Ovary (tissue), 9 donors: ENCODE measurements around the gene FAM9C. TPM values are rescaled to one million over a fixed set of nuclear protein-coding genes. Genes with fewer than 3 reads are reported as not detected.
"Not testable (repeated sequence)": the region's sequence is repeated elsewhere in the genome, so short reads cannot be mapped to it uniquely, and the experiment has no call there.

Experiments used
- DNase-seq, 5 donors: peaks; one replicate each; pipeline ENCODE4 v3.0.0-alpha.2; 2019 to 2020
- H3K27ac ChIP-seq, 2 donors: fragments of 200-600 bp; one replicate each; pipeline versions ENCODE4 v1.5.1 to v1.8.0; 2019 to 2022
- H3K27me3 ChIP-seq: fragments of 200-600 bp; one replicate; pipeline ENCODE4 v1.8.0; 2022
- H3K36me3 ChIP-seq: fragments of 200-600 bp; sonication (generic); one replicate; pipeline ENCODE4 v1.5.1; 2019
- H3K4me1 ChIP-seq: one replicate; pipeline ENCODE4 v1.8.1; 2013; ENCODE audit warnings: mild to moderate bottlenecking, moderate library complexity; ENCODE audit not compliant: insufficient read depth
- H3K4me3 ChIP-seq: fragments of 200-600 bp; sonication (generic); one replicate; pipeline ENCODE4 v1.5.1; 2017
- H3K9me3 ChIP-seq, 2 donors: fragments of 200-600 bp in 1 of 2; sonication (generic) in 1 of 2; one replicate each; pipeline versions ENCODE4 v1.5.1 to v1.8.1; 2013 to 2019; ENCODE audit warnings: mild to moderate bottlenecking in 1 of 2, moderate library complexity in 1 of 2
- CTCF ChIP-seq, 3 donors: fragments of 450-650 bp in 2 of 3; fragments of 200-600 bp in 1 of 3; IDR thresholded peaks; one replicate each; pipeline versions ENCODE4 v1.5.1 to v1.8.0; 2016 to 2022; ENCODE audit warnings: antibody characterized with exemption in 3 of 3, mild to moderate bottlenecking in 1 of 3
- EP300 ChIP-seq: sonication (generic); formaldehyde crosslinking; IDR thresholded peaks from one replicate; pipeline ENCODE4 v1.6.1; 2017; ENCODE audit warnings: antibody characterized with exemption
- POLR2A ChIP-seq: fragments of 450-650 bp; IDR thresholded peaks from one replicate; pipeline ENCODE4 v1.6.1; 2017; ENCODE audit warnings: antibody characterized with exemption, mild to moderate bottlenecking, moderate library complexity
- WGBS, 3 donors: extraction: QIAGEN DNeasy Blood & Tissue Kit in 1 of 3; methylation state at CpG; one replicate each; pipeline versions ENCODE4 v1.1.5 to v1.1.7; 2013 to 2017; 5-methylcytosine and 5-hydroxymethylcytosine counted together
- intact Hi-C, 4 donors: fragments of 100-400 bp; cut with DNase I; formaldehyde crosslinking; loops; one replicate each; pipeline versions ENCODE4 v1.11.0 to v1.15.1; 2022 to 2023
- polyA plus RNA-seq, 2 donors: library from polyadenylated mRNA; stranded (reverse); fragments of 200-250 nt in 1 of 2; fragments of 350-450 nt in 1 of 2; fragmentation: Illumina TruSeq in 1 of 2; extraction: RNeasy Lipid Tissue Mini Kit (QIAGEN cat#74804) in 1 of 2; gene quantifications; one replicate each; pipeline ENCODE4 v1.2.3, GENCODE V29; 2013 to 2014
- total RNA-seq, 7 donors: library from RNA; depleted of rRNA in 2 of 7; stranded (reverse); fragments of >200 nt in 2 of 7; fragmentation: NEBNext Ultra II Directional in 3 of 7; extraction: Animal tissue kit (Norgen Biotek cat#: 25700) in 3 of 7; gene quantifications; one replicate each; pipeline versions ENCODE4 v1.1.0 to v1.2.4, GENCODE V29; 2016 to 2023
- donor health status: DM: no; HTN: no; CAD: no; lungs with moderate emphysema.
- donor health status: DM: no; HTN: no; CAD: no.
- donor health status: Bipolar disorder and iron deficiency.
- donor health status: DM: yes; HTN: yes; CAD: no.
- donor health status: DM: no; HTN: no; CAD: no.
- donor health status: DM: yes; HTN: yes; CAD: no.

FAM9C gene
- total and polyA plus RNA-seq, 9 donors, result 0.10 to 1.6 (median 0.87) TPM; not detected in 4

- Histone ChIP-seq H3K27ac (no peak overlapping the region), H3K27me3 (no peaks in the 10 kb centered on the region), H3K36me3 (no peaks in the 10 kb centered on the region), H3K9me3 (no peaks in the 10 kb centered on the region), H3K4me1 (peaks cover 2% of the 10 kb centered on the region), H3K4me3 (no peak overlapping the region)
- no peak for DNase-seq
- TF ChIP-seq EP300 (no peak), CTCF (IDR thresholded peaks at IDR 0.05) (no peak), POLR2A (no peak)
- intact Hi-C loops, result no loop called here
- 65 to 77% (median 66%) methylated on average over 2 of the region's 2 CpGs for WGBS, 3 donors
These were observed 41.7 kb upstream of the FAM9C start for GRCh38 chrX:13086076-13086475.

DNA sequence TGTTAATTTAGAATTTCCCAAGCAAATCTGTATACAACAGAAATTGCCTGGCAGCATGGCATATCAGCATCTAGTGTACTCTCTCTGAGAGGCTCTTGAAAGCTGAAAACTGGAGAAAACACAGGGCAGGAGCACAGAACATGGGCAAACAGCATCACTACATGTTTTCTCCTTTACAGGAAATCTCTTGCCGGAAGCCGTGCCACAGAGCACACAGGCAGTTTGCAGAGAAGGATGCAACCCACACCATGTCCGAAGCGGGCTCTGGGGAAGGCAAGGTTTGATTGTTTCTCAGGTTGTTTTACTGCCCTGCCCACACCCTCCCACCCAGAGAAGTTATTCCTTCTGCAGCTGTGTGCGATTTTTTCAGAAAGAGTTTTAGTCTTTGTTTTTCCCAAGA, 41.1 kb upstream of the FAM9C start:
- no peak overlapping the region for H3K27ac ChIP-seq
- H3K36me3 ChIP-seq, result no peaks in the 10 kb centered on the region
- intact Hi-C loops, result no loop called here
- H3K27me3 ChIP-seq, result no peaks in the 10 kb centered on the region
- DNase-seq, result no peak
- 81 to 91% (median 83%) methylated on average over 5 of the region's 5 CpGs for WGBS, 3 donors
- peaks cover 1% of the 10 kb centered on the region for H3K4me1 ChIP-seq
- no peak overlapping the region for H3K4me3 ChIP-seq
- no peaks in the 10 kb centered on the region for H3K9me3 ChIP-seq
- TF ChIP-seq CTCF (IDR thresholded peaks at IDR 0.05), result no peak
- TF ChIP-seq POLR2A, result no peak
- TF ChIP-seq EP300, result no peak

DNA sequence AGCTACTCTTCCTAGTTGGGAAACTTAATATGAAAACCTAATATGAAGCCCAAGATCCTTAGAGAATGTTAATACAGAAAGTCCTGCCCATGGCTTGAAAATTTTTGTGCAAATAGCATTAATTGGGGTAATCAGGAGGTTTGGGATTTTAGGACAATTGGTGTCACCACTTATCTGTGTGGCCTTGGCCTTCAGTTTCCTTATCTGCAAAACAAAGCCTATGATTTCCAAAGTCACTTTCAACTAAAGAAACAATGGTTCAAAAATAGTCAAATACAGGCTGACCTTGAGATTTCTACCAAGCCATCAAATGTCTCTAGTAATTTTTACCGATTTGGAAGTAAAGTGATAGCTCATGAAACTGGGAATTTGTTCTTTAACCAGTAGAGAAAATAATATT, 40.2 kb upstream of the FAM9C start:
- Histone ChIP-seq H3K36me3 (no peaks in the 10 kb centered on the region), H3K4me1 (peaks cover 1% of the 10 kb centered on the region), H3K9me3 (no peaks in the 10 kb centered on the region), H3K27ac (no peak overlapping the region), H3K27me3 (no peaks in the 10 kb centered on the region), H3K4me3 (no peak overlapping the region)
- intact Hi-C loops, result no loop called here
- no peak for DNase-seq
- 39 to 60% (median 46%) methylated on average over 1 of the region's 1 CpG for WGBS, 3 donors
- no peak for TF ChIP-seq CTCF (IDR thresholded peaks at IDR 0.05)
- no peak for TF ChIP-seq EP300

GRCh38 chrX:13083755-13084326, 39.4 kb upstream of the FAM9C start:
- intact Hi-C loops, H3K9me3 ChIP-seq: not testable (repeated sequence)

GRCh38 chrX:13082206-13083065, 38.0 kb upstream of the FAM9C start:
- DNase-seq, result no peak
- Histone ChIP-seq H3K9me3 (no peaks in the 10 kb centered on the region), H3K27me3 (no peaks in the 10 kb centered on the region), H3K36me3 (no peaks in the 10 kb centered on the region), H3K27ac (no peak overlapping the region), H3K4me3 (no peak overlapping the region), H3K4me1 (peaks cover 1% of the 10 kb centered on the region)
- intact Hi-C loops, result no loop called here
- 65 to 73% (median 73%) methylated on average over 11 of the region's 11 CpGs for WGBS, 3 donors
- TF ChIP-seq EP300, result no peak
- TF ChIP-seq POLR2A, result no peak
- TF ChIP-seq CTCF (IDR thresholded peaks at IDR 0.05), result no peak

More at GRCh38 chrX:13083755-13084326, 39.4 kb upstream of the FAM9C start:
- H3K36me3 ChIP-seq, H3K4me3 ChIP-seq, H3K27me3 ChIP-seq, H3K4me1 ChIP-seq, H3K27ac ChIP-seq, DNase-seq: not testable (repeated sequence)
- WGBS, 3 donors, result 69 to 72% (median 71%) methylated on average over 9 of the region's 9 CpGs
